Astrocyte (in vitro differentiated cells and primary cell): ENCODE measurements around the gene KRT73. TPM values are rescaled to one million over a fixed set of nuclear protein-coding genes. Genes with fewer than 3 reads are reported as not detected.

Source experiments
- DNase-seq: peaks from one replicate; pipeline ENCODE4 v3.0.0-alpha.2; 2010; ENCODE audit warnings: low read depth
- FAIRE-seq: peaks from 2 replicates; lab custom pipeline; 2011; peaks lifted over from hg19 to GRCh38; lab: Jason Lieb, UNC
- H2AFZ ChIP-seq: 2 replicates; pipeline ENCODE4 v1.6.0; 2012; ENCODE audit warnings: low read depth, low read length, inconsistent platforms
- H3K27ac ChIP-seq: 2 replicates; pipeline ENCODE4 v1.5.1; 2011; ENCODE audit warnings: low read depth, low read length, inconsistent platforms
- H3K27me3 ChIP-seq: 2 replicates; pipeline ENCODE4 v1.6.0; 2011; ENCODE audit warnings: low read length, inconsistent platforms; ENCODE audit not compliant: insufficient read depth
- H3K36me3 ChIP-seq: 2 replicates; pipeline ENCODE4 v1.5.1; 2011; ENCODE audit warnings: low read length, inconsistent platforms; ENCODE audit not compliant: insufficient read depth
- H3K4me1 ChIP-seq: 2 replicates; pipeline ENCODE4 v1.5.1; 2011; ENCODE audit warnings: low read length, inconsistent platforms; ENCODE audit not compliant: insufficient read depth
- H3K4me2 ChIP-seq: 2 replicates; pipeline ENCODE4 v1.6.0; 2012; ENCODE audit warnings: low read length, inconsistent platforms
- H3K4me3 ChIP-seq: 2 replicates; pipeline ENCODE4 v1.5.1; 2011; ENCODE audit warnings: low read depth, mild to moderate bottlenecking, low read length, inconsistent platforms; ENCODE audit not compliant: insufficient read depth
- H3K79me2 ChIP-seq: 2 replicates; pipeline ENCODE4 v1.6.0; 2012; ENCODE audit warnings: mild to moderate bottlenecking, low read length, inconsistent platforms; ENCODE audit not compliant: insufficient read depth
- H3K9ac ChIP-seq: 2 replicates; pipeline ENCODE4 v1.6.0; 2012; ENCODE audit warnings: mild to moderate bottlenecking, low read length, inconsistent platforms
- H3K9me3 ChIP-seq: 2 replicates; pipeline ENCODE4 v1.5.1; 2012; ENCODE audit warnings: low read depth, mild to moderate bottlenecking, low read length, inconsistent platforms; ENCODE audit not compliant: insufficient read depth
- H4K20me1 ChIP-seq: 2 replicates; pipeline ENCODE4 v1.6.0; 2012; ENCODE audit warnings: low read length, inconsistent platforms; ENCODE audit not compliant: insufficient read depth
- H3K27ac Mint-ChIP-seq: one replicate; pipeline ENCODE4 v1.8.0; 2021; ENCODE audit warnings: mild to moderate bottlenecking, mixed read lengths; ENCODE audit not compliant: unreplicated experiment
- H3K27me3 Mint-ChIP-seq: one replicate; pipeline ENCODE4 v1.8.0; 2021; ENCODE audit warnings: low read depth, mixed read lengths; ENCODE audit not compliant: unreplicated experiment
- H3K36me3 Mint-ChIP-seq: one replicate; pipeline ENCODE4 v1.8.0; 2021; ENCODE audit warnings: low read depth, mixed read lengths; ENCODE audit not compliant: unreplicated experiment
- H3K4me1 Mint-ChIP-seq: one replicate; pipeline ENCODE4 v1.8.0; 2021; ENCODE audit warnings: low read depth, mixed read lengths; ENCODE audit not compliant: unreplicated experiment
- H3K4me3 Mint-ChIP-seq: one replicate; pipeline ENCODE4 v1.8.0; 2021; ENCODE audit warnings: mild to moderate bottlenecking, moderate library complexity, mixed read lengths; ENCODE audit not compliant: unreplicated experiment
- H3K9me3 Mint-ChIP-seq: one replicate; pipeline ENCODE4 v1.8.0; 2021; ENCODE audit warnings: mild to moderate bottlenecking, mixed read lengths; ENCODE audit not compliant: unreplicated experiment
- CTCF ChIP-seq: IDR thresholded peaks from 2 replicates; pipeline ENCODE4 v1.5.1; 2011; ENCODE audit warnings: low read depth, mild to moderate bottlenecking, inconsistent platforms, low read length, moderate library complexity; ENCODE audit not compliant: insufficient read depth
- EZH2 ChIP-seq: IDR thresholded peaks from 2 replicates; pipeline ENCODE4 v1.6.1; 2012; ENCODE audit warnings: mild to moderate bottlenecking, low read length, inconsistent platforms; ENCODE audit not compliant: insufficient read depth
- total RNA-seq: library from RNA; stranded (reverse); gene quantifications from 2 replicates; pipeline ENCODE4 v1.2.1, GENCODE V29; 2021

KRT73 gene
- total RNA-seq, 1 donor from 2014 or later, result not detected

- H3K36me3 Mint-ChIP-seq, result no peaks in the 10 kb centered on the region
- H3K79me2 ChIP-seq, result no peaks in the 10 kb centered on the region
- DNase-seq (no peak), FAIRE-seq (no peak)
- no peak overlapping the region for H3K4me3 Mint-ChIP-seq
- no peak overlapping the region for H2AFZ ChIP-seq
- no peak overlapping the region for H3K4me3 ChIP-seq
- H3K27ac ChIP-seq, result no peak overlapping the region
- no peak overlapping the region for H3K9ac ChIP-seq
- H3K27ac Mint-ChIP-seq, result no peak overlapping the region
- TF ChIP-seq EZH2 (no peak), CTCF (no peak)
- H3K9me3 Mint-ChIP-seq, result no peaks in the 10 kb centered on the region
- no peaks in the 10 kb centered on the region for H3K4me1 Mint-ChIP-seq
- H3K9me3 ChIP-seq, result no peaks in the 10 kb centered on the region
- H4K20me1 ChIP-seq, result no peaks in the 10 kb centered on the region
- H3K27me3 Mint-ChIP-seq, result peaks cover 69% of the 10 kb centered on the region
- no peaks in the 10 kb centered on the region for H3K36me3 ChIP-seq
- no peak overlapping the region for H3K4me2 ChIP-seq
- H3K4me1 ChIP-seq, result no peaks in the 10 kb centered on the region
- H3K27me3 ChIP-seq, result peaks cover 12% of the 10 kb centered on the region
These were observed 29.2 kb upstream of the KRT73 start for GRCh38 chr12:52647601-52648000.

GRCh38 chr12:52646613-52647012 lies 28.3 kb upstream of the KRT73 start:
- FAIRE-seq (no peak), DNase-seq (no peak)

More at GRCh38 chr12:52646613-52647012, 28.3 kb upstream of the KRT73 start:
- Mint-ChIP-seq H3K4me3 (no peak overlapping the region), H3K27me3 (peaks cover 76% of the 10 kb centered on the region), H3K4me1 (no peaks in the 10 kb centered on the region), H3K36me3 (no peaks in the 10 kb centered on the region), H3K27ac (no peak overlapping the region), H3K9me3 (no peaks in the 10 kb centered on the region)
- Histone ChIP-seq H3K27ac (no peak overlapping the region), H3K27me3 (peaks cover 16% of the 10 kb centered on the region), H3K79me2 (no peaks in the 10 kb centered on the region), H2AFZ (no peak overlapping the region), H3K4me2 (no peak overlapping the region), H3K36me3 (no peaks in the 10 kb centered on the region), H3K4me3 (no peak overlapping the region), H3K9ac (no peak overlapping the region), H4K20me1 (no peaks in the 10 kb centered on the region), H3K9me3 (no peaks in the 10 kb centered on the region), H3K4me1 (no peaks in the 10 kb centered on the region)
- no peak for TF ChIP-seq CTCF
- no peak for TF ChIP-seq EZH2
